ENCODE results near the gene LAMA2. TPM values are rescaled to one million over a fixed set of nuclear protein-coding genes. Genes with fewer than 3 reads are reported as not detected.

LAMA2 gene
- total RNA-seq, 1 experiment from 2014 or later = 3.7 TPM

- DNase-seq (ENCODE audit: low spot score) = peak; percentile 30
These were observed 608.5 kb downstream of the LAMA2 start for GRCh38 chr6:129491436-129491835.

DNA sequence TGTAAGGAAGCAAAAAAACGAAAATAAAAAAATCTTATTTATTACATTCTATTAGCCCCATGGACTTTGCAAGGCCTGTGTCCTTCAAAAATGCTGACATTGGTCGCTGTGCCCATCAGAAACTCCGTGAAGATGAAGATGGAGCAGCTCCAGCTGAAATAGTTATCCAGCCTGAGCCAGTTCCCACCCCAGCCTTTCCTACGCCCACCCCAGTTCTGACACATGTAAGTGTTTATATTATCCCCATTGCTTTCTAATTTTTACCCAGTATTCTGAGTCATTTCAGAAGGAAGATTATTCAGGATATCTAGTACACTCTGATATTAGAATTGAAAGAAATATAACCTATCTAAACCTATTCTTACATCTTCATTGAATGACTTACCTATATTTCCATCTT, 609.3 kb downstream of the LAMA2 start:
- DNase-seq (ENCODE audit: low spot score) = no peak

GRCh38 chr6:129493354-129493902, 610.5 kb downstream of the LAMA2 start:
- peak; percentile 40 for DNase-seq (ENCODE audit: low spot score)

- DNase-seq (ENCODE audit: low spot score) = no peak
These were observed 611.2 kb downstream of the LAMA2 start for GRCh38 chr6:129494099-129494498.

DNA sequence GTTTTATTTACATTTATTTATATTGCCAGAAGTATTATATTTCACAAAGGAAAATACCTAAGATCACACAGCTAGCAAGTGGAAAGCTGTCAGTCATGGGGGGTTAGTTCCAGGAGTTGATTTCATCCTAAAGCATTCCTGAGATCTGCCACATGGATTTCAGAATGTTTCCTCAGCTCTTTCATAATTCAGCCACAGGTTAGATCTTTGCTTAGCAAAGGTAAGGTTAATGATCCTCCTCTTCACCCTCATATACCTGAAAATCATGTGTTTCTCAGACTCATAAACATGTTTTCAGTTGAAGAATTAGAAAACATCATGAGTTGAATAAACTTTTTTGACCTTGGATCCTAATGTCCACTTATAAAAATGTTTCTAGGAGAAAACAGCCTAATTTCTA, 611.6 kb downstream of the LAMA2 start:
- DNase-seq (ENCODE audit: low spot score) = no peak

GRCh38 chr6:129495652-129496051, 612.7 kb downstream of the LAMA2 start:
- DNase-seq (ENCODE audit: low spot score) = no peak

GRCh38 chr6:129497481-129498441, 614.8 kb downstream of the LAMA2 start:
- no peak for DNase-seq (ENCODE audit: low spot score)

GRCh38 chr6:129498541-129498940, 615.6 kb downstream of the LAMA2 start:
- DNase-seq (ENCODE audit: low spot score) = no peak

DNA sequence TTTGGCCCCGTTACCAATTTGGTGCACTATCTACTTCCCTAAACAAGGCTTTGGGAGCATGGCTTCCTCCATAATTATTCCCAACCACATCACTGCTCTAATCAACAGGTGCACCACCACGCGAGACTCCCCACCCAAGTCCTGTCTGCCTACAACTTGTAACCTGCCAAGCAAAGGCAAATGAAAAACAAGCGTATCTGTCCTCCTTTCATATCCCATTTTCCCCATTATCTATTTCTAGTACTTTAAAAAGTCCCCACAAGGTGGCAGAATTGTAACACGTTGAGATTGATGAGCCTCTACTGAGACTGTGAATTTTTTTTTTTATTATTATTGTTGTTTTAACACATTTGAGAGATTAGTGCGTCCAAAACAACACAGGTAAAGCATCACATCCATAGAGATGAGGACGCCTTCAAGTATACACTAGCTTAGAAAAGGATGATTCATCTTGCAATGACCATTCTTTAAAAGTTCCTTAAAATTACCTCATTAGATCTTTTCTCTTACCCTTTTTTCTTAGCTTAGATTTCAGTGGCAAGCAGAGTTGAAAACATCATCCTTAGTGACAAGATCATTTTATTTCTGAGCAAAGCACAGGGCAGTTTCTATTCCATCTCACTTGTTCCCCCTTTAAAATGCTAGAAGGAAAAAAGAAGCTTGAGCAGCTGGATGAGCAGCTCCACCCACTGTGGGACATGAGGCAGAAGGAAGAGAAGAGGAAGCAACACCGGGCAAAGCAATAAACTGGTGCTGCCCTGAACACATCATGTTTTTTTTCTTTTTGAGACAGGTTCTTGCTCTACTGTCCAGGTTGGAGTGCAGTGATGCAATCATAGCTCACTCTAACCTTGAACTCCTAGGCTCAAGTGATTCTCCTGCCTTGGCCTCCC, 616.3 kb downstream of the LAMA2 start:
- DNase-seq (ENCODE audit: low spot score) = peak; percentile 57

- no peak for DNase-seq (ENCODE audit: low spot score)
These were observed 616.9 kb downstream of the LAMA2 start for GRCh38 chr6:129499843-129500219.

DNA sequence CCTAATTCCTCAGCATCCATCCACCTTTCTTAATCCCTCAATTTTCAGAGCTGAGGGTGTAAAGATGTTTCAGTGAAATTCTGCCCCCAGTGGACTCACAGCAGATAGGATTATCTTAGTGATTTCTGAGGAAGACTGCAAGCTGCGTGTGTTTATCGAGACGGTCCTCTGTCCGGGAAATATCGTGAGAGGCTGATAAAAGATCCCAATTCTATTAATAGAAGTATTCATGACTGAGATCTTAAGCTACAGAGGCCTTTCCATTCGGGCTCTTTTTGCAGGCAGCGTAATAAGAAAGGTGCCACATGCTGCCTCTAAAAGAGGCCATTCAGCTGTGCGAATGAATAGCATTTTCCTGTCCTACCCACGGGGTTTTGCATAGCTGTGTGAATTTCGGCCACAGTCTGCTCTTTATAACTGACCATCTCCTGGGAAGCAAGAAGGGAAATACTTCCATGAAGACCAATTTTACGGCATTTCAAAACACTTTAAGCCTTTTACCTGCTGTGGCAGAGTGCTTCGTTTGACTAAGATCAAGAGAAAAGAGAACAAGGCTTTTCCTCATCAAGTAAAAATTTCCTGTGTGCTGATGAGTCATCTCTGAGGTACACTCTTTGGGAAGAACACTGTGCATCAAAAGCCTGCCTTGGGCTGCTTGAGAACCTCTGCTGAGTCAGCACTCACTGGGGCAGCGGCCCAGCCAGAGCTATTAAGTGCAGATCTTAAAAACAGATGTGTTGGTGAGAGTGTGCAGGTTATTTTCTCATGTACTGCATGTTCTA, 618.2 kb downstream of the LAMA2 start:
- peak; percentile 92 for DNase-seq (ENCODE audit: low spot score)

DNA sequence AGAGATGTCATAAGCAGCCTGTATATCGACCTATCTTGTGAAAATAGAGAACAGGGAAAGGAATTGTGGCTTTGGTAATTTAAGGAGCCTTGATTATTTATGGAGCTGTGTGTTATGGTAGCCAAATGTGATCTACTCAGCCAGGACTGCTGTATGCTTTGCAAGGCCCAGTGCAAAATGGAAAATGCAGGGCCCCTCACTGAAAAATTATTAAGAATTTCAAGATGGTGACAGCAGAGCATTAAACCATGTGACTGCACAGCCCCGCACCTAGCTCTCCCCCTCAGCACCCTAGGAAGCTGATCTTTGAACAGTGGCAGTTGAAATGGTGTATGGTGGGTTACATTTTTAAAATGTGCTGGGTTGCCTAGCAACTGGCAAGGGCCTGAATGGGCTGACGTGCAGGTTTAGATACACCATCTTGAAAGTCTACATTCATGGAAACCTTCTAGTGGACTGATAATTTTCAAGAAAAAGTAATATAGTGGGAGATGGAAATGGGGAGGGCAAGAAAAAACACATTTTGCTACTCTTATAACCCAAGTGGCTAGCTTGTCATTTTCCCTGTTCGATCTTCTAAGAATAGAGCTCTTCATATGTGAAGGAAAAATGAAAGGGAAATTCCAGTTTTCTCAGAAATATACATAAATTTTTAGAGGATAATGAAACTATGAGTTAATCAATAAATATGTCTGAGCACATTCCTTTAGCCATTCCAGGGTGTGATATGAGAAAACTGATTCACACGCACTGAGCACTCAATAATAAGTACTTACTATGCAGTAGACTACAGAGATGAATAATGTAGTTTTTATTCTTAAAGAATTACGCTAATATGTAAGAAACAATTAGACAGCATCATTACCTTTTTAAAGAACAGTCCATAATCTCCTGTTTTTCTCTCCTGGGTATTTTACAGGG, 619.1 kb downstream of the LAMA2 start:
- DNase-seq (ENCODE audit: low spot score) = no peak

DNA sequence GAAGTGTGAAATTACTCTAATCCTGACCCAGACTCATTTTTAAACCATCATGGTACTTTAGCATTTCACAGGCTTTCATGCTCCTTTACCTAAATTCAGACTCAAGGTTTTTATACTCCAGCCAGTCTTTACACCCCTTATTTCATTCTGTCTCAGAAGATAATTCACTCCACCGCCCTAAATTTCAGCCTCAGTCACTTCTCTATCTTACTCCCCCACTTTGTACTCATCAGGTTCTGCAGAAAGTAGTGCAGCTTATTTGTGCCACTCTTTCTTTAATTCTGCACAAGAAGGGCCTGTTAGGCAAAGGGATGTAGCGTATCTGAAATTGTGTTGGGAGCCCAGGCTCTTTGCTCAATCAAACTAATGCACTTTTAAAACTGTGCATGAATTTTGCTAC, 621.5 kb downstream of the LAMA2 start:
- DNase-seq (ENCODE audit: low spot score) = no peak

- no peak for DNase-seq (ENCODE audit: low spot score)
These were observed 624.3 kb downstream of the LAMA2 start for GRCh38 chr6:129507059-129507807.

GRCh38 chr6:129507846-129508245, 624.9 kb downstream of the LAMA2 start:
- DNase-seq (ENCODE audit: low spot score) = no peak

GRCh38 chr6:129508477-129509145, 625.7 kb downstream of the LAMA2 start:
- no peak for DNase-seq (ENCODE audit: low spot score)

- no peak for DNase-seq (ENCODE audit: low spot score)
These were observed 628.0 kb downstream of the LAMA2 start for GRCh38 chr6:129510950-129511349.

DNA sequence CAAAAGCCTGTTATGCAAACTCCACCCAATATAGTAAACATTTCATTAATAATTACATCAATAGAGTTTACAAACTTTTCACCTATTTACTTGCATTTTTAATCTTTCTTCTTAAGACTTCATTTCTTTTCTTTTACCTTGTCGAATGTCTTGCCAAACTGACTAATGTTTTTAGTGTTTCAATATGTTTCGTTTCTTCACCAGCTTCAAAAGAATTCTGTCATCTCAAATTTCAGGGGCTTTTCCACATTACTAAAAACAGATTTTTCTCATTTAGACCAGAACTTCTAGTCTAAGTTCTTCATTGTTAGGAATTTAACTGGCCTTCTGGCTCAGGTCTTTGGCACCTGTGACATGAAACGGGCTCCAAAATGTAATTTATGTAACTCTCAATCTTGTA, 630.5 kb downstream of the LAMA2 start:
- no peak for DNase-seq (ENCODE audit: low spot score)

DNA sequence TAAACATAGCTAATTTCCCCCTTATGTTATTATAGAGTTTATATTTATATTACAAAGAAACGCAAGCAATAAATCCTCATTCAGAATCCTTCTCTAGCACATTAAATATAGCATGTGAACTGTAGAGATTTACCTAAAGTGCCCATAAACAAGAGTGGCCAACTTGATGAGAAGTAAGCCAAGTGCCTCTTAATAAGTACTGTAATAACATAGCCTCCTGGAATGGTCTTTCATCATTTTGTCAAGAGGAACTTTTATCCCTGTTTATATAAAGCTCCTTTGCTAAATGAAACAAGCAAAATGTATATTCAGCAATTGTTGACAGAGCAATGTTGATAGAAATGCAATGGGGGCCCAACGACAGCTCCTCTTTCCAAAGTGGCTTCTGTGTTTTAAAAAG, 632.1 kb downstream of the LAMA2 start:
- no peak for DNase-seq (ENCODE audit: low spot score)

Measured in A172 (cell line).